Astrocyte (in vitro differentiated cells and primary cell): ENCODE measurements around the gene YES1. TPM values are rescaled to one million over a fixed set of nuclear protein-coding genes. Genes with fewer than 3 reads are reported as not detected.

Experiments used
- DNase-seq: peaks from one replicate; pipeline ENCODE4 v3.0.0-alpha.2; 2010; ENCODE audit warnings: low read depth
- FAIRE-seq: peaks from 2 replicates; lab custom pipeline; 2011; peaks lifted over from hg19 to GRCh38; lab: Jason Lieb, UNC
- H2AFZ ChIP-seq: 2 replicates; pipeline ENCODE4 v1.6.0; 2012; ENCODE audit warnings: low read depth, low read length, inconsistent platforms
- H3K27ac ChIP-seq: 2 replicates; pipeline ENCODE4 v1.5.1; 2011; ENCODE audit warnings: low read depth, low read length, inconsistent platforms
- H3K27me3 ChIP-seq: 2 replicates; pipeline ENCODE4 v1.6.0; 2011; ENCODE audit warnings: low read length, inconsistent platforms; ENCODE audit not compliant: insufficient read depth
- H3K36me3 ChIP-seq: 2 replicates; pipeline ENCODE4 v1.5.1; 2011; ENCODE audit warnings: low read length, inconsistent platforms; ENCODE audit not compliant: insufficient read depth
- H3K4me1 ChIP-seq: 2 replicates; pipeline ENCODE4 v1.5.1; 2011; ENCODE audit warnings: low read length, inconsistent platforms; ENCODE audit not compliant: insufficient read depth
- H3K4me2 ChIP-seq: 2 replicates; pipeline ENCODE4 v1.6.0; 2012; ENCODE audit warnings: low read length, inconsistent platforms
- H3K4me3 ChIP-seq: 2 replicates; pipeline ENCODE4 v1.5.1; 2011; ENCODE audit warnings: low read depth, mild to moderate bottlenecking, low read length, inconsistent platforms; ENCODE audit not compliant: insufficient read depth
- H3K79me2 ChIP-seq: 2 replicates; pipeline ENCODE4 v1.6.0; 2012; ENCODE audit warnings: mild to moderate bottlenecking, low read length, inconsistent platforms; ENCODE audit not compliant: insufficient read depth
- H3K9ac ChIP-seq: 2 replicates; pipeline ENCODE4 v1.6.0; 2012; ENCODE audit warnings: mild to moderate bottlenecking, low read length, inconsistent platforms
- H3K9me3 ChIP-seq: 2 replicates; pipeline ENCODE4 v1.5.1; 2012; ENCODE audit warnings: low read depth, mild to moderate bottlenecking, low read length, inconsistent platforms; ENCODE audit not compliant: insufficient read depth
- H4K20me1 ChIP-seq: 2 replicates; pipeline ENCODE4 v1.6.0; 2012; ENCODE audit warnings: low read length, inconsistent platforms; ENCODE audit not compliant: insufficient read depth
- H3K27ac Mint-ChIP-seq: one replicate; pipeline ENCODE4 v1.8.0; 2021; ENCODE audit warnings: mild to moderate bottlenecking, mixed read lengths; ENCODE audit not compliant: unreplicated experiment
- H3K27me3 Mint-ChIP-seq: one replicate; pipeline ENCODE4 v1.8.0; 2021; ENCODE audit warnings: low read depth, mixed read lengths; ENCODE audit not compliant: unreplicated experiment
- H3K36me3 Mint-ChIP-seq: one replicate; pipeline ENCODE4 v1.8.0; 2021; ENCODE audit warnings: low read depth, mixed read lengths; ENCODE audit not compliant: unreplicated experiment
- H3K4me1 Mint-ChIP-seq: one replicate; pipeline ENCODE4 v1.8.0; 2021; ENCODE audit warnings: low read depth, mixed read lengths; ENCODE audit not compliant: unreplicated experiment
- H3K4me3 Mint-ChIP-seq: one replicate; pipeline ENCODE4 v1.8.0; 2021; ENCODE audit warnings: mild to moderate bottlenecking, moderate library complexity, mixed read lengths; ENCODE audit not compliant: unreplicated experiment
- H3K9me3 Mint-ChIP-seq: one replicate; pipeline ENCODE4 v1.8.0; 2021; ENCODE audit warnings: mild to moderate bottlenecking, mixed read lengths; ENCODE audit not compliant: unreplicated experiment
- EZH2 ChIP-seq: IDR thresholded peaks from 2 replicates; pipeline ENCODE4 v1.6.1; 2012; ENCODE audit warnings: mild to moderate bottlenecking, low read length, inconsistent platforms; ENCODE audit not compliant: insufficient read depth
- total RNA-seq: library from RNA; stranded (reverse); gene quantifications from 2 replicates; pipeline ENCODE4 v1.2.1, GENCODE V29; 2021
- TF ChIP-seq, protein P1 (sequence below): IDR thresholded peaks from 2 replicates; pipeline ENCODE4 v1.5.1; 2011; ENCODE audit warnings: low read depth, mild to moderate bottlenecking, inconsistent platforms, low read length, moderate library complexity; ENCODE audit not compliant: insufficient read depth

The YES1 gene
- total RNA-seq, 1 donor from 2014 or later: 68.2 TPM

DNA sequence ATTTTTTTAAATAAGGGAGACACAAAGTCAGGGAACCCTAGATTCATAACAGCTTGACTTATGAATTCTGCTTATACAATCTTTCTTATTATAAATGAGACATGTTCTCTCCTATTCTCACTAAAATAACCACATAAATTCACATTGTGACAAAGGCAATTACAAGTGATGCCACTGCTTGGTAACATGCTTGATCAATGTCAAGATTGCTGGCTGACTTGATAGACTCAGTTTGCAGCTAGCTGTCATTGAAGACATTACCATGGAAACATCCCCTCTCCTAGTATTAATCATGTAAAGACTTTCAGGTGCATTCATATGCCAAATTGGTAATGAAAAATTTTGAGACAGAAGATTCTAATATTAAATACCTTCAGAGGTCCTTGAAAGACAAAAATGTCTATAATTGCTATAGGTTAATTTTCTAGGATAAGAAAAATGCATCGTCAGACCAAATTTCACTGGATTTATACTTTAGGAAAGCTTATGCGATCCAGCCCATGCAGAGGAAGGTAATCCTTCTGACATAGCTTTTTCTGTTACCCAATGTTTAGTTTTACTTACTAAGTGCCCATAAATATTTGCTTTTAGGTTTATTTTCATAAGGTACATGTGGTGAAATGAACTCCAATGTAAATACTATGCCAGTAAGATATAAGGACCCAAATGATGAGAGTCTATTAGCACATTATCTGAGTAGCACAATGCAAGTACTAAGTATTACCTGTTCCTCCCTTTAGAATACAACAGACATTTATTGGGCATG is 67.0 kb downstream of the YES1 start:
- H3K27me3 Mint-ChIP-seq: no peaks in the 10 kb centered on the region
- H3K9ac ChIP-seq: no peak overlapping the region
- DNase-seq: no peak
- no peaks in the 10 kb centered on the region for H3K4me1 ChIP-seq
- H3K36me3 ChIP-seq: peaks cover 4% of the 10 kb centered on the region
- H3K4me3 ChIP-seq: no peak overlapping the region
- peaks cover 2% of the 10 kb centered on the region for H3K36me3 Mint-ChIP-seq
- peaks cover 4% of the 10 kb centered on the region for H3K4me1 Mint-ChIP-seq
- H3K27ac ChIP-seq: no peak overlapping the region
- no peaks in the 10 kb centered on the region for H3K9me3 ChIP-seq
- no peak for FAIRE-seq
- H3K4me3 Mint-ChIP-seq: no peak overlapping the region
- H2AFZ ChIP-seq: no peak overlapping the region
- H3K79me2 ChIP-seq: no peaks in the 10 kb centered on the region
- no peak overlapping the region for H3K4me2 ChIP-seq
- no peaks in the 10 kb centered on the region for H3K27me3 ChIP-seq
- H3K27ac Mint-ChIP-seq: no peak overlapping the region
- TF ChIP-seq EZH2: no peak
- TF ChIP-seq, protein P1, sequence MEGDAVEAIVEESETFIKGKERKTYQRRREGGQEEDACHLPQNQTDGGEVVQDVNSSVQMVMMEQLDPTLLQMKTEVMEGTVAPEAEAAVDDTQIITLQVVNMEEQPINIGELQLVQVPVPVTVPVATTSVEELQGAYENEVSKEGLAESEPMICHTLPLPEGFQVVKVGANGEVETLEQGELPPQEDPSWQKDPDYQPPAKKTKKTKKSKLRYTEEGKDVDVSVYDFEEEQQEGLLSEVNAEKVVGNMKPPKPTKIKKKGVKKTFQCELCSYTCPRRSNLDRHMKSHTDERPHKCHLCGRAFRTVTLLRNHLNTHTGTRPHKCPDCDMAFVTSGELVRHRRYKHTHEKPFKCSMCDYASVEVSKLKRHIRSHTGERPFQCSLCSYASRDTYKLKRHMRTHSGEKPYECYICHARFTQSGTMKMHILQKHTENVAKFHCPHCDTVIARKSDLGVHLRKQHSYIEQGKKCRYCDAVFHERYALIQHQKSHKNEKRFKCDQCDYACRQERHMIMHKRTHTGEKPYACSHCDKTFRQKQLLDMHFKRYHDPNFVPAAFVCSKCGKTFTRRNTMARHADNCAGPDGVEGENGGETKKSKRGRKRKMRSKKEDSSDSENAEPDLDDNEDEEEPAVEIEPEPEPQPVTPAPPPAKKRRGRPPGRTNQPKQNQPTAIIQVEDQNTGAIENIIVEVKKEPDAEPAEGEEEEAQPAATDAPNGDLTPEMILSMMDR: no peak
- H3K9me3 Mint-ChIP-seq: no peaks in the 10 kb centered on the region
- H4K20me1 ChIP-seq: no peaks in the 10 kb centered on the region

DNA sequence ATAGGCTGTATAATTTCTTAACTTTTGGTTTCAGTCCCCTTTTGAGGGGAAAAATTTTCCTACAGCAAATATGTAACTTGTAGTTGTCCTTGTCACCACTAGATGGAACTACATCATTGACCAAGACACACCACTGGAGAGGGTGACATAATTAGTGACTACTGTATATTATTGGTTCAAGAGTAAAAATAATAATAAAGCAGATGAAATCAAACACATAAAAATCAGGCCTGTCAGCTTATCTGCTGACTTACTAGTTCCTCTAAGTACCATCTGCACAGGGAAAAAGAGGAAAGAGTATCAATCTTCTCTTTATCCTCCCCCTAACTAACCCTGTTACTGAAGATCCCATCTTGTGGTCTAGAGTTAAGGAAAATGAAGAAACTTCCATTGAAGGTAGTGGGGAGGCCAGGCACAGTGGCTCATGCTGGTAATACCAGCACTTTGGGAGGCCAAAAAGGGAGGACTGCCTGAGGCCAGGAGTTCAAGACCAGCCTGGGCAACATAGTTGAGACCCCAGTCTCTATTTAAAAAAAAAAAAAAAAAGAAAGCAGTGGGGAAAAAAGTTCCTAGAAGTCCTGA is 70.0 kb downstream of the YES1 start:
- Mint-ChIP-seq H3K36me3 (peaks cover 2% of the 10 kb centered on the region), H3K4me1 (peaks cover 4% of the 10 kb centered on the region), H3K27me3 (no peaks in the 10 kb centered on the region), H3K4me3 (no peak overlapping the region), H3K27ac (no peak overlapping the region), H3K9me3 (no peaks in the 10 kb centered on the region)
- Histone ChIP-seq H3K27me3 (no peaks in the 10 kb centered on the region), H3K9me3 (no peaks in the 10 kb centered on the region), H4K20me1 (no peaks in the 10 kb centered on the region), H3K4me2 (no peak overlapping the region), H2AFZ (no peak overlapping the region), H3K27ac (no peak overlapping the region), H3K4me3 (no peak overlapping the region), H3K79me2 (no peaks in the 10 kb centered on the region), H3K36me3 (peaks cover 8% of the 10 kb centered on the region), H3K4me1 (no peaks in the 10 kb centered on the region), H3K9ac (no peak overlapping the region)
- TF ChIP-seq EZH2: no peak
- TF ChIP-seq, protein P1: peak; percentile 69
- DNase-seq (peak; percentile 27), FAIRE-seq (peak; percentile 52)

DNA sequence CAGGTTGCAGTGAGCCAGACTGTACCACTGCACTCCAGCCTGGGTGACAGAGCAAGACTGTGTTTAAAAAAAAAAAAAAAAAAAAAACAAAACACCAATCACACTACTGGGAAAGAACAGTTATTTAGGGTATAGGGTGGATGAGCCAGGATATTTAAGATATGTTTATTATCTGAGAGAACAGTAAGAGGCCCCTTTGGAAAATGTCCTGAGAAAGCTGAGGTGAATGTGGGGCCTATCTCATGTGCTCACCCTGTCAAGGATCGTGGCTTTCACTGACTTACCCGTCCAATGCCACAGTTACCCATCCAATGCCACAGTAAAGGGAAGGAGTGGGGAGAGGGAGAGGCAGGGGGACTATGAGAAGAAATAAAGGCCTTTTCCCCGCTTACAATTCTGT is 79.7 kb downstream of the YES1 start:
- Histone ChIP-seq H3K4me2 (no peak overlapping the region), H3K4me3 (no peak overlapping the region), H3K27ac (no peak overlapping the region), H3K79me2 (no peaks in the 10 kb centered on the region), H3K4me1 (no peaks in the 10 kb centered on the region), H3K9me3 (no peaks in the 10 kb centered on the region), H3K27me3 (no peaks in the 10 kb centered on the region), H3K36me3 (peaks cover 6% of the 10 kb centered on the region), H2AFZ (no peak overlapping the region), H4K20me1 (peaks cover 3% of the 10 kb centered on the region), H3K9ac (no peak overlapping the region)
- H3K27ac Mint-ChIP-seq: no peak overlapping the region
- H3K27me3 Mint-ChIP-seq: no peaks in the 10 kb centered on the region
- H3K4me1 Mint-ChIP-seq: no peaks in the 10 kb centered on the region
- H3K9me3 Mint-ChIP-seq: no peaks in the 10 kb centered on the region
- no peak overlapping the region for H3K4me3 Mint-ChIP-seq
- TF ChIP-seq EZH2: no peak
- TF ChIP-seq, protein P1: no peak
- H3K36me3 Mint-ChIP-seq: peaks cover 12% of the 10 kb centered on the region
- no peak for DNase-seq
- no peak for FAIRE-seq
